NT2/D1 (cell line): ENCODE measurements around the gene PCYT2.

ENCODE experiments used
- SUZ12 ChIP-seq: IDR thresholded peaks from 2 replicates; pipeline ENCODE4 v1.6.1; 2011; ENCODE audit not compliant: insufficient read length, insufficient read depth; ENCODE audit errors: extremely low read depth
- YY1 ChIP-seq: IDR thresholded peaks from 2 replicates; pipeline ENCODE4 v1.6.1; 2011; ENCODE audit not compliant: insufficient read length, insufficient read depth
- ZNF274 ChIP-seq: IDR thresholded peaks from 2 replicates; pipeline ENCODE4 v1.6.1; 2011; ENCODE audit warnings: mild to moderate bottlenecking, low read depth, low read length

GRCh38 chr17:81942167-81942553 lies 31.0 kb upstream of the PCYT2 start:
- TF ChIP-seq YY1 = no peak
- no peak for TF ChIP-seq ZNF274
- no peak for TF ChIP-seq SUZ12
